ENCODE measurements around the gene OBP2A. TPM values are rescaled to one million over a fixed set of nuclear protein-coding genes. Genes with fewer than 3 reads are reported as not detected.

OBP2A gene
- total RNA-seq, 1 experiment from 2014 or later = not detected

DNA sequence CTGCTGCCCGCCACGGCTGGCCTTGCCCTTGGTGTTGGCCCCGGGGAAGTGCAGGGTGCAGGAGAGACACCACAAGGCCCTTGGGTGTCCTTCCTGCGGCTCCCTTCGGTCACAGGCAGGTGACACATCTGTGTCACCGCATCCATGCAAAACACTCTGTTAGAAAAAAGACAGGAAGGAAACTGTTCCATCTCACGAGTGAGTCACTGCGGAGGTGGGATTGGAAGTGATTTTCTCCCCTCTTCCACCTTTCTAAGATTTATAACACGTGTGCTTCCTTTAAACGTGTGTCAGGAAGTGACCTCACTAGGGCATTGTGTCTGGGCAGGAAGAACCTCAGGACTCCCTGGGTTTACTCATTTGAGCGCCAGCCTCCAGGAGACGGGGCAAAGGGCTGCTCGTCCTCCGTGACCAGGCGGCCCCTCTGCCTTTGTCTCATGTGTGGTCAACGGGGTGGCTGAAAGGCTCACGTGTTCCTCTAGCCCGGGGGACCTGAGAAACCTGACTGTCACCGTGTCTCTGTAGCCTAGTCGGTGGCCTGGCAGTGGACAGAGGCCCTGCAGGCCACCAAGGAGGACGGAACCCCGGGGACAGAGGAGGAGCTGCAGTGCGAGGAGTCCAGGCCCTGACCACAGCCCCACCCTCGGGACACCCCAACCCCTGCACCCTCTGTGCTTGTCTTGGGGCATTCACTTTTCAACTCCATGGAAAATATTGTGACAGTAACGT, 29.6 kb upstream of the OBP2A start:
- Histone ChIP-seq H3K27ac (no peak overlapping the region), H3K9me3 (replicated peaks) (no peaks in the 10 kb centered on the region)
- DNase-seq (ENCODE audit: low read depth in 1 of 2, low spot score in 2 of 2) = peak in 1 of 2 experiments; percentile 13

DNA sequence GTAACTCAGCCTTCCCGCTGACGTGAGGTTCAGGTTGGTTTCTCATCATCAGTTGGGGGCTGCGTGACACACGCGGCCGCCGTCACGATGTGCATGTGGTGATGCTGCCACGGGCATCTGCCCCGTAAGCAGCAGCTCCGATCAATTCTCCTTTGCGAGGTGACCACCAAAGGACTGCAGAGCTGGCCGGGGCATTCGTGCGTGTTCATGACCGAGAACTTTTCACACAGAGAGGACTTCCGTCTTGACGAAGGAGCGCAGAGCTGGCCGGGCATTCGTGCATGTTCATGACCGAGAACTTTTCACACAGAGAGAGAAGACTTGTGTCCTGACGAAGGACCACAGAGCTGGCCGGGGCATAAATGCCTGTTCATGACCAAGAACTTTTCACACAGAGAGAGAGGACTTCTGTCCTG, 28.5 kb upstream of the OBP2A start:
- no peak overlapping the region for H3K4me3 ChIP-seq
- H3K36me3 ChIP-seq = no peaks in the 10 kb centered on the region
- H3K27ac ChIP-seq = no peak overlapping the region
- H3K4me1 ChIP-seq (replicated peaks) = no peaks in the 10 kb centered on the region
- DNase-seq (ENCODE audit: low read depth in 1 of 2, low spot score in 2 of 2) = peak in 1 of 2 experiments; percentile 22
- 0 out of 2 replicates have a peak, but pooled peaks cover 2% of the 10 kb centered on the region for H3K27me3 ChIP-seq (replicated peaks)
- H3K9me3 ChIP-seq (replicated peaks) = no peaks in the 10 kb centered on the region

More for the DNA sequence above, 29.6 kb upstream of the OBP2A start:
- Histone ChIP-seq H3K36me3 (no peaks in the 10 kb centered on the region), H3K4me1 (replicated peaks) (no peaks in the 10 kb centered on the region), H3K4me3 (no peak overlapping the region), H3K27me3 (replicated peaks) (0 out of 2 replicates have a peak, but pooled peaks cover 2% of the 10 kb centered on the region)

GRCh38 chr9:135519179-135519971, 26.6 kb upstream of the OBP2A start:
- H3K36me3 ChIP-seq = no peaks in the 10 kb centered on the region
- H3K4me3 ChIP-seq = no peak overlapping the region
- no peak overlapping the region for H3K27ac ChIP-seq

DNA sequence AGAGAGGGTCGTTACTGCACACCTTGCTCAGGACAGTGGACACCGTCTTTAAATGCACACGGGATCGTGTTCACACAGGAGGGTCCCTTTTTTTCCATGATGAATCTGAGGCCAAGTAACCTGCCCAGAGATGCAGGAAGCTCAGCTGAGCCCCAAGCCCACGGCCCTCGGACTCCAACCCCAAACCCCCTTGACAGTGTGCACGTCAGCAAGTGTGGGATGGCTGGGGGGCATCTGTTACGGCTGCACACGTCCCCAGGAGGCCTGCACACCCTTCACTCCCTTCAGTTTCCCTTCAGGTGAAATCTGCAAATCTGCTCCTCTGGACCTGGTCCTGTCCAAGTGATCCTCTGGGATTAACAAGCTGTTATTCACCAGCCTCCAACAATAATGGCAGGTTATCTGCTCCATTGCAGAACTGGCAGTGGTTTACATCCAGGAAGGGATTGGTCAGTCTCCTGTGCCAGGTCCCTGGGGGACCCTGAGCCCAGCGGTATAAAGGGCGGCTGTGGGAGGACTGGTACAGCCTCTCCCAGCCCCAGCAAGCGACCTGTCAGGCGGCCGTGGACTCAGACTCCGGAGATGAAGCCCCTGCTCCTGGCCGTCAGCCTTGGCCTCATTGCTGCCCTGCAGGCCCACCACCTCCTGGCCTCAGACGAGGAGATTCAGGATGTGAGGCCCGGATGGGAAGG, 24.9 kb upstream of the OBP2A start, which contains the start of gene LCN1:
Gene LCN1 (plus strand): TSS at position 525 of the 692 bp plus-strand sequence. CDS start 58 bp downstream, at position 583.
- Histone ChIP-seq H3K9me3 (replicated peaks) (no peaks in the 10 kb centered on the region), H3K27ac (no peak within 1 kb of the TSS), H3K36me3 (no peaks in the 10 kb centered on the region), H3K4me3 (no peak within 1 kb of the TSS), H3K4me1 (replicated peaks) (no peaks in the 10 kb centered on the region), H3K27me3 (replicated peaks) (0 out of 2 replicates have a peak, but pooled peaks cover 2% of the 10 kb centered on the region)
- DNase-seq (ENCODE audit: low read depth in 1 of 2, low spot score in 2 of 2) = peak in 1 of 2 experiments; percentile 21

More at GRCh38 chr9:135519179-135519971, 26.6 kb upstream of the OBP2A start:
- Histone ChIP-seq H3K27me3 (replicated peaks) (0 out of 2 replicates have a peak, but pooled peaks cover 2% of the 10 kb centered on the region), H3K4me1 (replicated peaks) (no peaks in the 10 kb centered on the region), H3K9me3 (replicated peaks) (no peaks in the 10 kb centered on the region)
- DNase-seq (ENCODE audit: low read depth in 1 of 2, low spot score in 2 of 2) = peak in 1 of 2 experiments; percentile 2

- H3K9me3 ChIP-seq (replicated peaks) = no peaks in the 10 kb centered on the region
- H3K27me3 ChIP-seq (replicated peaks) = 0 out of 2 replicates have a peak, but pooled peaks cover 2% of the 10 kb centered on the region
- H3K4me3 ChIP-seq = no peak overlapping the region
- H3K27ac ChIP-seq = no peak overlapping the region
- DNase-seq (ENCODE audit: low read depth in 1 of 2, low spot score in 2 of 2) = peak in 1 of 2 experiments; percentile 35
- no peaks in the 10 kb centered on the region for H3K4me1 ChIP-seq (replicated peaks)
- H3K36me3 ChIP-seq = no peaks in the 10 kb centered on the region
These were observed 24.3 kb upstream of the OBP2A start for GRCh38 chr9:135521608-135522095.

DNA sequence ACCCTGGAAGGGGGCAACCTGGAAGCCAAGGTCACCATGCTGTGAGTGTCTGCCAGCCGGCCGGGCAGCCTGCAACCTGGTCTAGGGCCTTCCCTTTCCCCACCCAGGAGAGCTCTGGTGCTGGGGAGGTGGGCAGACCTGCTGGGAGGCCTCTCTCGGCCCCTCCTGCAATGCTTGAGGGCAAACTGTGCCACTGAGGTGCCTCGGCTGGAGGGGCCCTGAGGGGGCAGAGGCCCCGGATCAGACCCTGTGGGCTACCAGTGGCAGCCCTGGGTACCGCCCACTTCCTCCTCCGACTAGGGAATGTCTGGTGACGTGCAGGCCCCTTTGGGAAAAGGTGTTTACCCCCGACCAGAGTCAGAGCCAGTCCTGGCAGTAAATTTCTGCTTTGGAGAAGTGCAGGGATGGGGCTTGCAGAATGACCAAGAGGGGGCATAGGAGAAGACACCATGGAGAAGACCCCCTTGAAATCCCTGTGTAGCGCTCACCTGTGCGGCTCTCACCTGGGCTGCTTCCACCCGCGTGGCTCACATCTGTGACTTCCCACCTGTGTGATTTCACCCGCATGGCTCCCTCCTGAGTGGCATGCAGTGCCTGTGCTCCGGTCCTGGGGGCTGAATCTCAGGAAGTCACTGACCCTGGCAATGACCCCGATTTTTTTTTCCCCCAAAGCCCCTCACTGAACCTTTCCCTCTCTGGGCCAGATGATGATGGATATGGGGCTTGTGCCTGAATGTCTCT, 23.6 kb upstream of the OBP2A start:
- Histone ChIP-seq H3K9me3 (replicated peaks) (no peaks in the 10 kb centered on the region), H3K27ac (no peak overlapping the region), H3K27me3 (replicated peaks) (0 out of 2 replicates have a peak, but pooled peaks cover 2% of the 10 kb centered on the region), H3K36me3 (no peaks in the 10 kb centered on the region), H3K4me3 (no peak overlapping the region), H3K4me1 (replicated peaks) (no peaks in the 10 kb centered on the region)
- peak in 1 of 2 experiments; percentile 35 for DNase-seq (ENCODE audit: low read depth in 1 of 2, low spot score in 2 of 2)

GRCh38 chr9:135522931-135523330, 23.0 kb upstream of the OBP2A start:
- Histone ChIP-seq H3K27ac (no peak overlapping the region), H3K9me3 (replicated peaks) (no peaks in the 10 kb centered on the region), H3K36me3 (no peaks in the 10 kb centered on the region), H3K4me1 (replicated peaks) (no peaks in the 10 kb centered on the region), H3K27me3 (replicated peaks) (0 out of 2 replicates have a peak, but pooled peaks cover 2% of the 10 kb centered on the region), H3K4me3 (no peak overlapping the region)
- peak in 1 of 2 experiments; percentile 27 for DNase-seq (ENCODE audit: low read depth in 1 of 2, low spot score in 2 of 2)

DNA sequence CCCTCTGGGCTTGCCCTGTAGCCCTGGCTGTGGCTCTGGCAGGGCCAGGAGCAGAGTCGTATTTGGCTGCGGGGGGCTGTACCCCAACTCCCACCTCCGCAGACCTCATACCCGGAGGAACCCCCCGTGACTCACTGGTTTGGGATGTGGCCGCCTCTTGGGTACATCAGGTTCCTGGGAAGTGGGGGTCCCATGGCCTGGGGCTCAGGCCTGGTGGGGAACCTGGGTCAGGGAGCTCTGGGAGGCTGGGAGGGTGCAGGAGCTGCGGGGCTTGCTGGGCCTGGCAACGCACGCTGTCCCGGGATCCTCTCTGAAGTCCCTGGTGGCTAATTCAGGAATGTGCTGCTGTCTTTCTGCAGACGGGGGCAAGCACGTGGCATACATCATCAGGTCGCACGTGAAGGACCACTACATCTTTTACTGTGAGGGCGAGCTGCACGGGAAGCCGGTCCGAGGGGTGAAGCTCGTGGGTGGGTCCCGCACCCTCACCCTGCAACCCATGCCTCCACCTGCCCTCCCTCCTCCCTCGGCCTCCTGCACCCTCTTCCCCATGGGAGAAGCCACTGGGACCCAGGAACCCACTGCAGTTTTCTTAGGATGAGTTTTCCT, 22.3 kb upstream of the OBP2A start:
- DNase-seq (ENCODE audit: low read depth in 1 of 2, low spot score in 2 of 2) = peak in 1 of 2 experiments; percentile 32

GRCh38 chr9:135524130-135524861, 21.6 kb upstream of the OBP2A start:
- no peak overlapping the region for H3K27ac ChIP-seq
- no peak overlapping the region for H3K4me3 ChIP-seq
- no peaks in the 10 kb centered on the region for H3K27me3 ChIP-seq (replicated peaks)
- H3K4me1 ChIP-seq (replicated peaks) = no peaks in the 10 kb centered on the region
- no peaks in the 10 kb centered on the region for H3K9me3 ChIP-seq (replicated peaks)
- peak in 1 of 2 experiments; percentile 42 for DNase-seq (ENCODE audit: low read depth in 1 of 2, low spot score in 2 of 2)
- no peaks in the 10 kb centered on the region for H3K36me3 ChIP-seq

More for the DNA sequence above, 22.3 kb upstream of the OBP2A start:
- Histone ChIP-seq H3K9me3 (replicated peaks) (no peaks in the 10 kb centered on the region), H3K27ac (no peak overlapping the region), H3K4me1 (replicated peaks) (no peaks in the 10 kb centered on the region), H3K27me3 (replicated peaks) (no peaks in the 10 kb centered on the region), H3K36me3 (no peaks in the 10 kb centered on the region), H3K4me3 (no peak overlapping the region)

DNA sequence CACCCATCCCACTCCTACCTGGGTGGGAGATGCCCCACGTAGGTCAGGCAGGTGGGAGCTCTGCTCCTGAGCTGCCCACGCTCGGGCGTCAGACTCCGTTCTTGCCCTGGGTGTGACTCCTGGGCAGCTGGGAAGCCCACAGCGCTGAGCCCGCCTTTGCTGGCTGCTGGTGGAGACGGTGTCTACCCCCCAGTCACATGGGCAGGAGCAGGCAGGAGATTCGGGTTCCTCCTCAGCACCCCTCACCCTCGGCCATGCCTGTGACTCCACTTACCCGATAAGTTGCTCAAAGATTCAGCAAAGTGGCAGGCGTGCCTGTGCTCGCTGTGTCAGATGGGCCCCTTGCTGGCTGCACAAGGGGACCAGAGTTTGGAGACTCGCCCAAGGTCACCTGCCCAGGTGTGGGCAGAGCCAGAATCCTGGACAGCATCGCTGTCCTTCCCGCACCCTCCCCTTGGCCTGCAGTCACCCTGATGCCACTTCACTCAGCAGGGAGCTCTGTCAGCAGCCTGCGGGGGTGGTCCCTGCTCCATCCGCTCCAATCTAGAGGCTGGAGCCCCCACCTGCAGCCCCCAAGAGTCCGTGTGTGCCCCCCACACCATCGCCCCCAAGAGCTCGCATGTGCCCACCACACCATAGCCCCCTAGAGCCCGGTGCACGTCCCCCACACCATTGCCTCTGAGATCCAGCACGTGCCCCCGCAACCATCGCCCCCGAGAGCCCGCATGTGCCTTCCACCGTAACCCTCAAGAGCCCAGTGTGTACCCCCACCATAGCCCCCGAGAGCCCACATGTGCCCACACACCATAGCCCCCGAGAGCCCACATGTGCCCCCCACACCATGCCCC, 20.5 kb upstream of the OBP2A start:
- Histone ChIP-seq H3K27me3 (replicated peaks) (no peaks in the 10 kb centered on the region), H3K27ac (no peak overlapping the region), H3K9me3 (replicated peaks) (no peaks in the 10 kb centered on the region), H3K4me3 (no peak overlapping the region), H3K36me3 (no peaks in the 10 kb centered on the region), H3K4me1 (replicated peaks) (no peaks in the 10 kb centered on the region)
- peak in 1 of 2 experiments; percentile 32 for DNase-seq (ENCODE audit: low read depth in 1 of 2, low spot score in 2 of 2)

DNA sequence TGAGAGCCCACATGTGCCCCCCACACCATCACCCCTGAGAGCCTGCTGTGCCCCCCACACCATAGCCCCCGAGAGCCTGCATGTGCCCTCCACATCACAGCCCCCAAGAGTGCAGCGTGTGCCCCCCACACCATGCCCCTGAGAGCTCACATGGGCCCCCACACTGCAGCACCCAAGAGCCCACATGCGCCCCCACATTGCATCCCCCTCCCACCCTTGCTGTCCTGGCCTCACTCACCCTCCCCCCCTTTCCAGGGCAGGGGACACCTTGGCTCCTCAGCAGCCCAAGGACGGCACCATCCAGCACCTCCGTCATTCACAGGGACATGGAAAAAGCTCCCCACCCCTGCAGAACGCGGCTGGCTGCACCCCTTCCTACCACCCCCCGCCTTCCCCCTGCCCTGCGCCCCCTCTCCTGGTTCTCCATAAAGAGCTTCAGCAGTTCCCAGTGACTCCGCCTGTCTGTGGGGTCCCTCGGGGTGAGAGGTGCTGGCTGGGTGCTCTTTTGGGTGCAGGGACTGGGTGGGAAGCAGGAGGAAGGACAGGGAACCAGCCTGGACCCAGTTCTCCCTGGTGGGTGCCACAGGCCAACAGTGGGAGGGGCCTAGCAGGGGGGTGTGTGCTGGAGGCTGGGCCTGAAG, 19.7 kb upstream of the OBP2A start:
- no peaks in the 10 kb centered on the region for H3K27me3 ChIP-seq (replicated peaks)
- no peaks in the 10 kb centered on the region for H3K9me3 ChIP-seq (replicated peaks)
- H3K36me3 ChIP-seq = no peaks in the 10 kb centered on the region
- H3K4me1 ChIP-seq (replicated peaks) = no peaks in the 10 kb centered on the region
- H3K4me3 ChIP-seq = no peak overlapping the region
- DNase-seq (ENCODE audit: low read depth in 1 of 2, low spot score in 2 of 2) = peak in 1 of 2 experiments; percentile 39
- H3K27ac ChIP-seq = no peak overlapping the region
